Erythroblast (primary cell): ENCODE data around the gene MNT.

Source experiments
- GATA1 ChIP-seq: IDR thresholded peaks from 2 replicates; pipeline ENCODE4 v1.6.1; 2011; ENCODE audit warnings: low read depth, mild to moderate bottlenecking, control low read depth, low read length, moderate library complexity
- POLR2A ChIP-seq: IDR thresholded peaks from 2 replicates; pipeline ENCODE4 v1.6.1; 2011; ENCODE audit warnings: mild to moderate bottlenecking, low read length

DNA sequence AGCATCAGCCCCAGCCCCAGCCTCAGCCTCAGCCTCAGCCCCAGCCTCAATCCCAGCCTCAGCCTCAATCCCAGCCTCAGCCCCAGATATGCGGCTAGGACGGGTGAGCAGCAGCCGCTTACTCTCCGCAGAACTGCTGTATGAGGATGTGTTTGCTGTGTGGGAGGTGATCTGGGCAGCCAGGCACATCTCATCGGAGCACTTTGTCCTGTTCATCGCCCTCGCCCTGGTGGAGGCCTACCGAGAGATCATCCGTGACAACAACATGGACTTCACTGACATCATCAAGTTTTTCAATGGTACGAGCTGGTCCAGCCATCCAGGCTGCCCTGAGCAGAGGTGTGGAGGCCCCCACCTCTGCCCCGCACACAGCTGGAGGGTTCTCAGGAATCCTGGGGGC lies 22.0 kb downstream of the MNT start:
- TF ChIP-seq POLR2A = no peak
- TF ChIP-seq GATA1 = no peak
